KMS-11 (cell line): ENCODE results near the gene MARCHF5.

Experiments used
- H2AFZ ChIP-seq: fragments of 200-600 bp; sonication (generic); 2 replicates; pipeline ENCODE4 v1.6.1; 2016; ENCODE audit warnings: antibody characterized with exemption, mixed run types, low read depth
- H3K27ac ChIP-seq: fragments of 200-600 bp; sonication (generic); 2 replicates; pipeline ENCODE4 v1.6.1; 2016; ENCODE audit warnings: mild to moderate bottlenecking, mixed run types
- H3K27me3 ChIP-seq: fragments of 200-600 bp; sonication (generic); 2 replicates; pipeline ENCODE4 v1.6.1; 2017; ENCODE audit warnings: mild to moderate bottlenecking, low read depth, mixed run types, moderate library complexity; ENCODE audit not compliant: insufficient read depth
- H3K36me3 ChIP-seq: fragments of 200-600 bp; sonication (generic); 2 replicates; pipeline ENCODE4 v1.6.1; 2017; ENCODE audit warnings: mild to moderate bottlenecking, mixed run types; ENCODE audit not compliant: insufficient read depth
- H3K4me1 ChIP-seq: fragments of 200-600 bp; sonication (generic); 2 replicates; pipeline ENCODE4 v1.6.1; 2016; ENCODE audit warnings: mild to moderate bottlenecking, low read depth, mixed run types; ENCODE audit not compliant: poor library complexity, severe bottlenecking
- H3K4me2 ChIP-seq: fragments of 200-600 bp; sonication (generic); 2 replicates; pipeline ENCODE4 v1.7.0; 2016; ENCODE audit warnings: mild to moderate bottlenecking, mixed run types
- H3K4me3 ChIP-seq: fragments of 200-600 bp; sonication (generic); IDR thresholded peaks from 2 replicates; pipeline ENCODE4 v1.6.1; 2017; ENCODE audit warnings: low read depth, low read length, mixed read lengths; ENCODE audit not compliant: insufficient read depth
- H3K79me2 ChIP-seq: fragments of 200-600 bp; sonication (generic); 2 replicates; pipeline ENCODE4 v1.6.1; 2016; ENCODE audit warnings: low read depth, mixed run types; ENCODE audit not compliant: insufficient read depth
- H3K9ac ChIP-seq: fragments of 200-600 bp; sonication (generic); 2 replicates; pipeline ENCODE4 v1.6.1; 2016; ENCODE audit warnings: mild to moderate bottlenecking, mixed run types
- H4K20me1 ChIP-seq: fragments of 200-600 bp; sonication (generic); 2 replicates; pipeline ENCODE4 v1.6.1; 2016; ENCODE audit warnings: mild to moderate bottlenecking, mixed run types; ENCODE audit not compliant: insufficient read depth
- CTCF ChIP-seq: fragments of 200-600 bp; sonication (generic); conservative IDR thresholded peaks from 2 replicates; pipeline ENCODE4 v1.6.1; 2017; ENCODE audit warnings: low read depth, mild to moderate bottlenecking, antibody characterized with exemption, low read length, moderate library complexity, mixed read lengths

The MARCHF5 gene

GRCh38 chr10:92305133-92306072 lies 14.4 kb downstream of the MARCHF5 start:
- no peak overlapping the region for H3K4me3 ChIP-seq
- H2AFZ ChIP-seq: no peak overlapping the region
- H3K27me3 ChIP-seq: no peaks in the 10 kb centered on the region
- H3K27ac ChIP-seq: no peak overlapping the region
- no peak for TF ChIP-seq CTCF
- 0 out of 2 replicates have a peak overlapping the region, but pooled peaks have one; percentile 9 for H3K9ac ChIP-seq
- no peak overlapping the region for H3K4me2 ChIP-seq
- peaks cover 89% of the 10 kb centered on the region for H3K79me2 ChIP-seq
- peaks cover 12% of the 10 kb centered on the region for H4K20me1 ChIP-seq
- H3K36me3 ChIP-seq: peaks cover 3% of the 10 kb centered on the region; the same call in 1 of the 2 replicates
- H3K4me1 ChIP-seq: peaks cover 31% of the 10 kb centered on the region

- no peak overlapping the region for H3K9ac ChIP-seq
- H3K27ac ChIP-seq: no peak overlapping the region
- peaks cover 9% of the 10 kb centered on the region for H4K20me1 ChIP-seq
- no peaks in the 10 kb centered on the region for H3K27me3 ChIP-seq
- H3K4me2 ChIP-seq: no peak overlapping the region
- 0 out of 2 replicates have a peak, but pooled peaks cover 4% of the 10 kb centered on the region for H3K36me3 ChIP-seq
- peaks cover 57% of the 10 kb centered on the region for H3K79me2 ChIP-seq
- no peak for TF ChIP-seq CTCF
- no peak overlapping the region for H2AFZ ChIP-seq
- no peak overlapping the region for H3K4me3 ChIP-seq
- H3K4me1 ChIP-seq: peaks cover 24% of the 10 kb centered on the region
These were observed 18.3 kb downstream of the MARCHF5 start for GRCh38 chr10:92309272-92309671.

- TF ChIP-seq CTCF: no peak
- H4K20me1 ChIP-seq: peaks cover 6% of the 10 kb centered on the region; the same call in 1 of the 2 replicates
- H3K9ac ChIP-seq: no peak overlapping the region
- H3K27ac ChIP-seq: no peak overlapping the region; the same call in 1 of the 2 replicates
- H3K36me3 ChIP-seq: 0 out of 2 replicates have a peak, but pooled peaks cover 4% of the 10 kb centered on the region
- peaks cover 24% of the 10 kb centered on the region for H3K4me1 ChIP-seq
- H2AFZ ChIP-seq: no peak overlapping the region
- no peaks in the 10 kb centered on the region for H3K27me3 ChIP-seq
- H3K4me2 ChIP-seq: no peak overlapping the region
- peaks cover 27% of the 10 kb centered on the region for H3K79me2 ChIP-seq
- H3K4me3 ChIP-seq: no peak overlapping the region
These were observed 22.8 kb downstream of the MARCHF5 start for GRCh38 chr10:92313750-92314149.

GRCh38 chr10:92316610-92317009 lies 25.6 kb downstream of the MARCHF5 start:
- Histone ChIP-seq H3K4me2 (no peak overlapping the region), H3K27ac (no peak overlapping the region), H4K20me1 (no peaks in the 10 kb centered on the region), H3K79me2 (peaks cover 18% of the 10 kb centered on the region; the same call in 1 of the 2 replicates), H3K9ac (no peak overlapping the region), H3K27me3 (no peaks in the 10 kb centered on the region), H2AFZ (no peak overlapping the region), H3K4me3 (no peak overlapping the region), H3K36me3 (0 out of 2 replicates have a peak, but pooled peaks cover 4% of the 10 kb centered on the region), H3K4me1 (peaks cover 6% of the 10 kb centered on the region)
- TF ChIP-seq CTCF: no peak
